Loucy (cell line): Measurements from ENCODE around the gene B3GALT5.

ENCODE experiments used
- CTCF ChIP-seq: fragments of 200-600 bp; sonication (generic); conservative IDR thresholded peaks from 2 replicates; pipeline ENCODE4 v1.5.1; 2014; ENCODE audit warnings: mild to moderate bottlenecking, antibody characterized with exemption, low read length
- EZH2phosphoT487 ChIP-seq: fragments of 200-600 bp; IDR thresholded peaks from 2 replicates; pipeline ENCODE4 v1.6.1; 2018; ENCODE audit warnings: antibody characterized with exemption, mild to moderate bottlenecking, moderate library complexity, borderline replicate concordance

- TF ChIP-seq CTCF, result no peak
- no peak for TF ChIP-seq EZH2phosphoT487
These were observed 50.3 kb downstream of the B3GALT5 start for GRCh38 chr21:39663066-39663465.
